Mesendoderm (in vitro differentiated cells): ENCODE results near the gene CASP8AP2.

Source experiments
- DNase-seq: peaks from one replicate; pipeline ENCODE4 v3.0.0; 2013
- H2AK5ac ChIP-seq: 2 replicates; pipeline ENCODE4 v1.6.1; 2013; ENCODE audit warnings: low read length, inconsistent platforms
- H2BK120ac ChIP-seq: 2 replicates; pipeline ENCODE4 v1.6.1; 2013; ENCODE audit warnings: low read depth, mild to moderate bottlenecking, low read length, moderate library complexity, mixed read lengths
- H2BK15ac ChIP-seq: replicated peaks from 2 replicates; pipeline ENCODE4 v1.6.1; 2013; ENCODE audit warnings: low read depth, mild to moderate bottlenecking, moderate library complexity
- H2BK5ac ChIP-seq: 2 replicates; pipeline ENCODE4 v1.6.1; 2013; ENCODE audit warnings: low read length, inconsistent platforms
- H3K18ac ChIP-seq: 2 replicates; pipeline ENCODE4 v1.6.1; 2013; ENCODE audit warnings: mild to moderate bottlenecking, low read length, mixed read lengths
- H3K23ac ChIP-seq: one replicate; pipeline ENCODE4 v1.6.1; 2013; ENCODE audit warnings: low read length
- H3K27ac ChIP-seq: 2 replicates; pipeline ENCODE4 v1.5.1; 2013; ENCODE audit warnings: low read depth, mild to moderate bottlenecking, inconsistent platforms, low read length, moderate library complexity
- H3K27me3 ChIP-seq: 2 replicates; pipeline ENCODE4 v1.6.1; 2013; ENCODE audit warnings: low read length, control low read depth, mild to moderate bottlenecking, inconsistent platforms; ENCODE audit not compliant: insufficient read depth, poor library complexity
- H3K36me3 ChIP-seq: 2 replicates; pipeline ENCODE4 v1.6.1; 2013; ENCODE audit warnings: low read length, inconsistent platforms; ENCODE audit not compliant: control insufficient read depth, insufficient read depth
- H3K4ac ChIP-seq: one replicate; pipeline ENCODE4 v1.6.1; 2013; ENCODE audit warnings: low read depth, mild to moderate bottlenecking, low read length, moderate library complexity
- H3K4me1 ChIP-seq: 2 replicates; pipeline ENCODE4 v1.6.1; 2013; ENCODE audit warnings: low read depth, low read length, inconsistent platforms; ENCODE audit not compliant: control insufficient read depth
- H3K4me2 ChIP-seq: 2 replicates; pipeline ENCODE4 v1.6.1; 2013; ENCODE audit warnings: low read length
- H3K4me3 ChIP-seq: 2 replicates; pipeline ENCODE4 v1.5.1; 2013; ENCODE audit warnings: mild to moderate bottlenecking, low read length
- H3K56ac ChIP-seq: one replicate; pipeline ENCODE4 v1.6.1; 2013; ENCODE audit warnings: low read length
- H3K79me1 ChIP-seq: 2 replicates; pipeline ENCODE4 v1.6.1; 2013; ENCODE audit warnings: low read length, inconsistent platforms
- H3K79me2 ChIP-seq: 2 replicates; pipeline ENCODE4 v1.6.1; 2013; ENCODE audit warnings: mild to moderate bottlenecking, low read length; ENCODE audit not compliant: control insufficient read depth, insufficient read depth
- H3K9ac ChIP-seq: 2 replicates; pipeline ENCODE4 v1.6.1; 2013; ENCODE audit warnings: low read length, inconsistent platforms
- H4K5ac ChIP-seq: one replicate; pipeline ENCODE4 v1.6.1; 2013; ENCODE audit warnings: low read length
- H4K8ac ChIP-seq: one replicate; pipeline ENCODE4 v1.6.1; 2013; ENCODE audit warnings: low read depth, mild to moderate bottlenecking, control low read depth, low read length, moderate library complexity
- WGBS: extraction: QIAGEN DNeasy Blood & Tissue Kit; methylation state at CpG from one replicate; pipeline ENCODE4 v1.1.7; 2013; ENCODE audit warnings: low lambda C conversion rate, missing lambda C conversion rate; ENCODE audit not compliant: insufficient coverage; ENCODE audit errors: extremely low coverage; 5-methylcytosine and 5-hydroxymethylcytosine counted together

The CASP8AP2 gene

DNA sequence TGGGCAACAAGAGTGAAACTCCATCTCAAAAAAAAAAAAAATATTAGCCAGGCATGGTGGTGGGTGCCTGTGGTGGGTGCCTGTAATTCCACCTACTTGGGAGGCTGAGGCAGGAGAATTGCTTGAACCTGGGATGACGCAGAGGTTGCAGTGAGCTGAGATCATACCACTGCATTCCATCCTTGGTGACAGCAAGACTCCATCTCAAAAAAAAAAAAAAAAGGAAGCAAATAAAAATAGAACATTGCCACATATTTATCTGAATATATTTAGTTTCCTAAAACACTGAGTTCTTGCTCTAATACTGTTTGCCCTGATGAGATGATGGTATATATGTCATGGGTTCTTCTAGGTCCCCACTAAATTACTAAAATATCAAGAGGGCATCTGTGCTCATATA lies 28.4 kb downstream of the CASP8AP2 start:
- Histone ChIP-seq H3K18ac (no peak overlapping the region), H3K79me1 (no peaks in the 10 kb centered on the region), H2BK15ac (no peak overlapping the region), H3K23ac (no peak overlapping the region), H3K9ac (no peak overlapping the region), H4K5ac (no peak overlapping the region), H3K4ac (no peak overlapping the region), H3K4me1 (no peaks in the 10 kb centered on the region), H3K4me2 (no peak overlapping the region), H3K4me3 (no peak overlapping the region), H2BK120ac (no peak overlapping the region), H3K27me3 (no peaks in the 10 kb centered on the region), H2BK5ac (no peak overlapping the region), H3K79me2 (no peaks in the 10 kb centered on the region), H3K27ac (no peak overlapping the region), H3K36me3 (peaks cover 1% of the 10 kb centered on the region), H3K56ac (no peak overlapping the region), H4K8ac (no peak overlapping the region), H2AK5ac (no peak overlapping the region)
- DNase-seq = no peak
- WGBS = no CpG with 5 or more reads among the region's 1 CpG

- Histone ChIP-seq H2BK5ac (no peak overlapping the region), H3K4me2 (no peak overlapping the region), H3K56ac (no peak overlapping the region), H3K18ac (no peak overlapping the region), H3K4me1 (no peaks in the 10 kb centered on the region), H2BK120ac (no peak overlapping the region), H3K27me3 (no peaks in the 10 kb centered on the region), H2AK5ac (no peak overlapping the region), H3K4ac (no peak overlapping the region), H4K8ac (no peak overlapping the region), H3K9ac (no peak overlapping the region), H2BK15ac (no peak overlapping the region), H3K79me2 (no peaks in the 10 kb centered on the region), H3K4me3 (no peak overlapping the region), H4K5ac (no peak overlapping the region), H3K79me1 (no peaks in the 10 kb centered on the region), H3K27ac (no peak overlapping the region), H3K23ac (no peak overlapping the region), H3K36me3 (peaks cover 1% of the 10 kb centered on the region)
- no peak for DNase-seq
- WGBS = no CpG with 5 or more reads among the region's 4 CpGs
These were observed 30.1 kb downstream of the CASP8AP2 start for GRCh38 chr6:89859744-89860143.

GRCh38 chr6:89862273-89862672 lies 32.6 kb downstream of the CASP8AP2 start:
- no peaks in the 10 kb centered on the region for H3K27me3 ChIP-seq
- H3K79me2 ChIP-seq = no peaks in the 10 kb centered on the region
- H3K79me1 ChIP-seq = no peaks in the 10 kb centered on the region
- DNase-seq = no peak
- H2BK15ac ChIP-seq = no peak overlapping the region
- H4K5ac ChIP-seq = no peak overlapping the region
- H3K4me3 ChIP-seq = no peak overlapping the region
- H3K56ac ChIP-seq = no peak overlapping the region
- no peak overlapping the region for H2AK5ac ChIP-seq
- H3K4ac ChIP-seq = no peak overlapping the region
- H3K23ac ChIP-seq = no peak overlapping the region
- H3K9ac ChIP-seq = no peak overlapping the region
- WGBS = no CpG with 5 or more reads among the region's 5 CpGs
- no peak overlapping the region for H2BK120ac ChIP-seq
- no peak overlapping the region for H3K4me2 ChIP-seq
- peaks cover 3% of the 10 kb centered on the region for H3K36me3 ChIP-seq
- H2BK5ac ChIP-seq = no peak overlapping the region
- no peaks in the 10 kb centered on the region for H3K4me1 ChIP-seq
- no peak overlapping the region for H4K8ac ChIP-seq
- H3K18ac ChIP-seq = no peak overlapping the region
- H3K27ac ChIP-seq = no peak overlapping the region

DNA sequence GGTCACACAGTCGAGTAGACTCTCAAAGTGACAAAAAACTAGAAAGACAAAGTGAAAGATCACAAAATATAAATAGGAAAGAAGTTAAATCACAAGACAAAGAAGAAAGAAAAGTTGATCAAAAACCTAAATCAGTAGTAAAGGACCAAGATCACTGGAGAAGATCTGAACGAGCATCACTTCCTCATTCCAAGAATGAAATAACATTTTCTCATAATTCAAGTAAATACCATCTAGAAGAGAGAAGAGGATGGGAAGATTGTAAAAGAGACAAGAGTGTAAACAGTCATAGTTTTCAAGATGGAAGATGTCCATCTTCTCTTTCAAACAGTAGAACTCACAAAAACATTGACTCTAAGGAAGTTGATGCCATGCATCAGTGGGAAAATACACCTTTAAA lies 33.0 kb downstream of the CASP8AP2 start:
- no peak overlapping the region for H3K9ac ChIP-seq
- no peak overlapping the region for H4K5ac ChIP-seq
- no peak overlapping the region for H3K4me3 ChIP-seq
- no peak overlapping the region for H2BK15ac ChIP-seq
- DNase-seq = no peak
- no peak overlapping the region for H3K18ac ChIP-seq
- no peak overlapping the region for H3K4me2 ChIP-seq
- H3K27ac ChIP-seq = no peak overlapping the region
- no CpG with 5 or more reads among the region's 2 CpGs for WGBS
- H2AK5ac ChIP-seq = no peak overlapping the region
- H3K4ac ChIP-seq = no peak overlapping the region
- H4K8ac ChIP-seq = no peak overlapping the region
- H3K4me1 ChIP-seq = no peaks in the 10 kb centered on the region
- H3K79me2 ChIP-seq = no peaks in the 10 kb centered on the region
- H3K79me1 ChIP-seq = no peaks in the 10 kb centered on the region
- no peak overlapping the region for H2BK120ac ChIP-seq
- no peaks in the 10 kb centered on the region for H3K27me3 ChIP-seq
- no peak overlapping the region for H2BK5ac ChIP-seq
- H3K36me3 ChIP-seq = peaks cover 3% of the 10 kb centered on the region
- no peak overlapping the region for H3K23ac ChIP-seq
- H3K56ac ChIP-seq = no peak overlapping the region

DNA sequence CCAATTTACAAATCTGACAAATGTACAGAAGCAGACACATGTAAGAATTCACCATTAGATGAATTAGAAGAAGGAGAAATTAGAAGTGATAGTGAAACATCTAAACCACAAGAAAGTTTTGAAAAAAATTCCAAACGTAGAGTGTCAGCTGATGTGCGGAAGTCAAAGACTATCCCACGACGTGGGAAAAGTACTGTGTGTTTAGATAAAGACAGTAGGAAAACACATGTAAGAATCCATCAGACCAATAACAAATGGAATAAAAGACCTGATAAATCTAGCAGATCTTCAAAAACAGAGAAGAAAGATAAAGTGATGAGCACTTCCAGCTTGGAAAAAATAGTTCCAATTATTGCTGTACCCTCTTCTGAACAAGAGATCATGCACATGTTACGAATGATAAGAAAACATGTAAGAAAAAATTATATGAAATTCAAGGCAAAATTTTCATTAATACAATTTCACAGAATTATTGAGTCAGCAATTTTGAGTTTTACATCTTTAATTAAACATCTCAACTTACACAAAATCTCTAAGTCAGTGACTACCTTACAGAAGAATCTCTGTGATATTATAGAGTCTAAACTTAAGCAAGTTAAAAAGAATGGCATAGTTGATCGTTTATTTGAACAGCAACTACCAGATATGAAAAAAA lies 36.5 kb downstream of the CASP8AP2 start:
- H2BK120ac ChIP-seq = no peak overlapping the region
- H3K4me2 ChIP-seq = no peak overlapping the region
- H3K9ac ChIP-seq = no peak overlapping the region
- H2BK15ac ChIP-seq = no peak overlapping the region
- H3K23ac ChIP-seq = no peak overlapping the region
- no peak overlapping the region for H2BK5ac ChIP-seq
- no peaks in the 10 kb centered on the region for H3K79me1 ChIP-seq
- DNase-seq = no peak
- no CpG with 5 or more reads among the region's 6 CpGs for WGBS
- H3K36me3 ChIP-seq = peaks cover 3% of the 10 kb centered on the region
- H3K79me2 ChIP-seq = no peaks in the 10 kb centered on the region
- no peak overlapping the region for H3K56ac ChIP-seq
- H4K5ac ChIP-seq = no peak overlapping the region
- H3K4me3 ChIP-seq = no peak overlapping the region
- H3K27me3 ChIP-seq = no peaks in the 10 kb centered on the region
- no peak overlapping the region for H3K27ac ChIP-seq
- no peak overlapping the region for H2AK5ac ChIP-seq
- H3K4ac ChIP-seq = no peak overlapping the region
- no peak overlapping the region for H4K8ac ChIP-seq
- no peak overlapping the region for H3K18ac ChIP-seq
- no peaks in the 10 kb centered on the region for H3K4me1 ChIP-seq

DNA sequence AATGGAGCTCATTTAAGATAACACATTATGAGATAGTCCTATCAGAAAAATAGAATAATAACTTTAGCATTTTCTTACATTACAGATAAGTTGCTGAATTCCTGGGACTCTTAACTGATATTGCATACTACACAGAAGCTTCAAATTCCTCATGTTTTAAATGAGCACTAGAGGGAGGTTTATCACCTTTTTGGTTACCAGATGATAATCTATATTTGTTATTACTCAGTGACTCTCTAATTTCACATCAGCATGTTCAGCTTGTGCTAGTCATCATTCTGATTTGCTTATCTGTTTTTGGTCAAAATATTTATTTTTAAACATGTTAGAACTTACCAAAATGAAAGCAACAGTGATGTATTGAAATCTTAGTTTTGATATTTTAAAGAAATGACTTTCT lies 44.0 kb downstream of the CASP8AP2 start:
- no peak overlapping the region for H3K4me3 ChIP-seq
- no peaks in the 10 kb centered on the region for H3K36me3 ChIP-seq
- no peak overlapping the region for H2BK5ac ChIP-seq
- no peak overlapping the region for H3K4ac ChIP-seq
- no peak for DNase-seq
- no peak overlapping the region for H3K18ac ChIP-seq
- H3K4me1 ChIP-seq = no peaks in the 10 kb centered on the region
- no peak overlapping the region for H2BK15ac ChIP-seq
- no peaks in the 10 kb centered on the region for H3K79me1 ChIP-seq
- no peak overlapping the region for H3K23ac ChIP-seq
- no peaks in the 10 kb centered on the region for H3K79me2 ChIP-seq
- no peak overlapping the region for H4K5ac ChIP-seq
- H4K8ac ChIP-seq = no peak overlapping the region
- H2BK120ac ChIP-seq = no peak overlapping the region
- no peaks in the 10 kb centered on the region for H3K27me3 ChIP-seq
- H3K4me2 ChIP-seq = no peak overlapping the region
- H3K56ac ChIP-seq = no peak overlapping the region
- H2AK5ac ChIP-seq = no peak overlapping the region
- no peak overlapping the region for H3K27ac ChIP-seq
- no peak overlapping the region for H3K9ac ChIP-seq
